Measurements from ENCODE around the gene FYB1.

Gene FYB1

GRCh38 chr5:39055768-39056398, 163.5 kb downstream of the FYB1 start:
- no peak for DNase-seq

Measured in hypothalamus (tissue), 51 donors.